Suprapubic skin (tissue), 4 donors: ENCODE results near the gene TRIM47.

Source experiments
- CTCF ChIP-seq, 2 donors: fragments of 200-600 bp in 1 of 2; fragments of 450-650 bp in 1 of 2; sonication (generic) in 1 of 2; IDR thresholded peaks; one replicate each; pipeline ENCODE4 v1.5.1; 2016 to 2019; ENCODE audit warnings: antibody characterized with exemption in 2 of 2, mild to moderate bottlenecking in 1 of 2, moderate library complexity in 1 of 2
- POLR2A ChIP-seq, 2 donors: fragments of 450-650 bp; IDR thresholded peaks; one replicate each; pipeline ENCODE4 v1.6.1; 2017; ENCODE audit warnings: antibody characterized with exemption in 2 of 2, mild to moderate bottlenecking in 2 of 2, moderate library complexity in 2 of 2
- POLR2AphosphoS5 ChIP-seq, 3 donors: sonication (generic); formaldehyde crosslinking; IDR thresholded peaks; one replicate each; pipeline ENCODE4 v1.6.1; 2017; ENCODE audit warnings: antibody characterized with exemption in 3 of 3

GRCh38 chr17:75885431-75885830 lies 7.0 kb upstream of the TRIM47 start:
- TF ChIP-seq CTCF (IDR thresholded peaks at IDR 0.05) (no peak), POLR2A (IDR thresholded peaks at IDR 0.05) (no peak), POLR2AphosphoS5 (IDR thresholded peaks at IDR 0.05) (no peak)
